ENCODE measurements around the gene MOCS1. TPM values are rescaled to one million over a fixed set of nuclear protein-coding genes. Genes with fewer than 3 reads are reported as not detected.

The MOCS1 gene
- total RNA-seq, 1 donor from 2014 or later, result 11.3 TPM

DNA sequence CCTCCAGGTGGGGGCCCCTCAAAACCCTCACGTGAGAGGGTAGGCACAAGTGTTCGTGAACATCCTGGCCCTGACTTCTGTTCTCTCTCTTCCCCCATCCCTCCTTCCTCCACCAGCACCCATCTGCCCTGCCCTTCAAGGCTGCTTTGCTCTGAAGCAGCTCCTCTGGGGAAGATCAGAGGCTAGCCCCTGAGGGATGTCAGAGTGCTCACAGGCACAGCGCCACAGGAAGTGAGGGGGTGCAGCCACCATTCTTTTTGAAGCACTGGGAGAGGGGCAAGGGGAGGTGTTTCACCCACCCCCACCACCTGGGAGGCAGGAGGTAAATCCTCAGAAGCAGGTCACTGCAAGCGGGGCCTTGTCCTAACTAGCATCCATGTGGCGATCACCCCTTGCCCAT, 11.4 kb downstream of the MOCS1 start:
- TF ChIP-seq CTCF (IDR thresholded peaks at IDR 0.05) (no peak), EZH2phosphoT487 (IDR thresholded peaks at IDR 0.05) (no peak), EZH2 (IDR thresholded peaks at IDR 0.05) (no peak)
- H3K9me3 Mint-ChIP-seq, result no peaks in the 10 kb centered on the region
- peaks cover 18% of the 10 kb centered on the region for H3K36me3 Mint-ChIP-seq
- no peak overlapping the region for H2AFZ ChIP-seq (replicated peaks)
- no peak overlapping the region for H3K4me2 ChIP-seq
- no peaks in the 10 kb centered on the region for H3K4me1 Mint-ChIP-seq
- H3K27me3 ChIP-seq, result no peaks in the 10 kb centered on the region
- H3K27ac Mint-ChIP-seq, result no peak overlapping the region
- H4K20me1 ChIP-seq (ENCODE audit: low read depth), result no peaks in the 10 kb centered on the region
- no peak overlapping the region for H3K9ac ChIP-seq
- DNase-seq (ENCODE audit: low spot score), result no peak
- H3K27ac ChIP-seq, result no peak overlapping the region
- H3K4me3 Mint-ChIP-seq, result no peak overlapping the region
- no peaks in the 10 kb centered on the region for H3K27me3 Mint-ChIP-seq (ENCODE audit: insufficient read depth, low read depth)
- H3F3A ChIP-seq (ENCODE audit: low read depth), result no peaks in the 10 kb centered on the region
- H3K9me3 ChIP-seq (ENCODE audit: low read depth), result no peaks in the 10 kb centered on the region
- H3K36me3 ChIP-seq, result peaks cover 3% of the 10 kb centered on the region
- no peaks in the 10 kb centered on the region for H3K79me2 ChIP-seq (ENCODE audit: low read depth)
- no peak overlapping the region for H3K4me3 ChIP-seq
- peaks cover 2% of the 10 kb centered on the region for H3K4me1 ChIP-seq

GRCh38 chr6:39920157-39920556, 14.1 kb downstream of the MOCS1 start:
- H3K4me1 Mint-ChIP-seq, result no peaks in the 10 kb centered on the region
- TF ChIP-seq CTCF (IDR thresholded peaks at IDR 0.05) (no peak), EZH2 (IDR thresholded peaks at IDR 0.05) (no peak), EZH2phosphoT487 (IDR thresholded peaks at IDR 0.05) (no peak)
- H3K27me3 Mint-ChIP-seq (ENCODE audit: insufficient read depth, low read depth), result peaks cover 2% of the 10 kb centered on the region

GRCh38 chr6:39918831-39919230, 15.4 kb downstream of the MOCS1 start:
- H2AFZ ChIP-seq (replicated peaks), result no peak overlapping the region
- H3K27me3 Mint-ChIP-seq (ENCODE audit: insufficient read depth, low read depth), result peaks cover 2% of the 10 kb centered on the region
- H3K9ac ChIP-seq, result no peak overlapping the region
- peaks cover 6% of the 10 kb centered on the region for H3K36me3 ChIP-seq
- H3K4me1 ChIP-seq, result peaks cover 6% of the 10 kb centered on the region
- H3K36me3 Mint-ChIP-seq, result peaks cover 10% of the 10 kb centered on the region
- no peaks in the 10 kb centered on the region for H3K79me2 ChIP-seq (ENCODE audit: low read depth)
- no peak overlapping the region for H3K4me3 ChIP-seq
- H3K9me3 Mint-ChIP-seq, result no peaks in the 10 kb centered on the region
- no peaks in the 10 kb centered on the region for H3K27me3 ChIP-seq
- no peaks in the 10 kb centered on the region for H3K9me3 ChIP-seq (ENCODE audit: low read depth)
- no peaks in the 10 kb centered on the region for H3F3A ChIP-seq (ENCODE audit: low read depth)
- no peak overlapping the region for H3K27ac Mint-ChIP-seq
- H3K4me1 Mint-ChIP-seq, result no peaks in the 10 kb centered on the region
- H3K4me3 Mint-ChIP-seq, result no peak overlapping the region
- no peak for TF ChIP-seq EZH2 (IDR thresholded peaks at IDR 0.05)
- TF ChIP-seq EZH2phosphoT487 (IDR thresholded peaks at IDR 0.05), result no peak
- TF ChIP-seq CTCF (IDR thresholded peaks at IDR 0.05), result no peak
- peaks cover 4% of the 10 kb centered on the region for H4K20me1 ChIP-seq (ENCODE audit: low read depth)
- no peak for DNase-seq (ENCODE audit: low spot score)
- H3K27ac ChIP-seq, result no peak overlapping the region
- no peak overlapping the region for H3K4me2 ChIP-seq

More at GRCh38 chr6:39920157-39920556, 14.1 kb downstream of the MOCS1 start:
- Histone ChIP-seq H3K4me2 (no peak overlapping the region), H3K36me3 (peaks cover 6% of the 10 kb centered on the region), H2AFZ (replicated peaks) (no peak overlapping the region), H3K27me3 (no peaks in the 10 kb centered on the region), H3K9ac (no peak overlapping the region), H3K9me3 (ENCODE audit: low read depth) (no peaks in the 10 kb centered on the region), H3K4me1 (peaks cover 6% of the 10 kb centered on the region), H3K27ac (no peak overlapping the region), H3K79me2 (ENCODE audit: low read depth) (no peaks in the 10 kb centered on the region), H3K4me3 (no peak overlapping the region), H3F3A (ENCODE audit: low read depth) (no peaks in the 10 kb centered on the region), H4K20me1 (ENCODE audit: low read depth) (peaks cover 4% of the 10 kb centered on the region)
- peaks cover 11% of the 10 kb centered on the region for H3K36me3 Mint-ChIP-seq
- no peaks in the 10 kb centered on the region for H3K9me3 Mint-ChIP-seq
- no peak for DNase-seq (ENCODE audit: low spot score)
- H3K4me3 Mint-ChIP-seq, result no peak overlapping the region
- no peak overlapping the region for H3K27ac Mint-ChIP-seq
